Activated CD4-positive, alpha-beta T cell treated with anti-CD3 and anti-CD28 coated beads for 48 hours (primary cell): ENCODE results near the gene IFT25.
"Not testable (repeated sequence)": the region's sequence is repeated elsewhere in the genome, so short reads cannot be mapped to it uniquely, and the experiment has no call there.

ENCODE experiments used
- DNase-seq: peaks from one replicate; pipeline ENCODE4 v3.0.0-alpha.2; 2020

Gene IFT25

DNA sequence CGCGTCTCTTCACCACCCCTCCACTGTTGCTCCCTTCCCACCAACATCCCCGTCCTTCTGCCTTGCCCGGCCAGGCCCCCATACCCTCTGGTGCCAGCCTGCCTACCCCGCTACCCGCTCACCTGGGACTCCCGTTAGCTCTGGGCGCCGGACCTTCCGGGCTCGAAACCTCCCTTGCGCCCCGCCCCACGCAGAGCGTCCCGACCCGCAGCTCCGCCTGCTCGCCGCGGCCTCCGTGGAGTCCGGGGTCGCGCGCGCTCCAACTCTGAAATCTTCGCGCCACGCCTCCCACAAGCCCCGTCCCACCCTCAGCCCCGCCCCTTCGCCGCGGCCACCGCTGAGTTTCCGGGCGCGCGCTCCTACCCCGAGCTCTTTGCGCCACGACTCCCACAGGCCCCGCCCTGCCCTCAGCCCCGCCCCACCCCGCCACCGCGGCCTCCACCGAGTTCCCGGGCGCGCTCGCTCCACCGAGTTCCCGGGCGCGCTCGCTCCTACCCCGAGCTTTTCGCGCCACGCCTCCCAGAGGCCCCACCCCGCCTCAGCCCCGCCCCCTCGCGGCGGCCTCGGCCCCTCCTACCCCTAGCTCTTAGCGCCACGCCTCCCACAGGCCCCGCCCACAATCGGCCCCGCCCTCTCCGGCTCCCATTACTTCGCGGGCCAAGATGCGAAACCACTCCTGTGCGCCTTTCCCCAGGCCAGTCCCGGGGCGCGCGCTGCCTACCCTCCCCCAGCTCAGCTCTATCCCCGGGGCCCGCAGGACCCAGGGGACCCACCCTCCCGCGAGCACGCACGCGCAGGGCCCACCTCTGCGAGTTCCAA lies at the start of gene IFT25:
Gene IFT25 (minus strand): TSS at position 267 of the 819 bp plus-strand sequence. CDS start 5,617 bp downstream, outside the sequence.
- DNase-seq: peak; percentile 98

DNA sequence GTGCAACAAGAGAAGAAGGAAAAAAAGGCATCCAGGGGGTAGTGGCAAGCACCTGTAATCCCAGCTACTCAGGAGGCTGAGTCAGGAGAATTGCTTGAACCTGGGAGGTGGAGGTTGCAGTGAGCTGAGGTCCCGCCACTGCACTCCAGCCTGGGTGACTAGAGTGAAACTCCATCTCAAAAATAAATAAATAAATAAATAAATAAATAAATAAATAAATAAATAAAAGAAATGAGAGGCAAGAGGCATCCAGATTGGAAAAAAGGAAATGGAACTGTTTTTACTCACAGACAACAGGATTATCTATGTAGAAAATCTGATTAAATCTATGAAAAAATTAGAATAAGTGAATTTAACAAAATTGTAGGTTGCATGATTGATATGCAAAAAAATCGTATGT lies 49.0 kb upstream of the IFT25 start:
- not testable (repeated sequence) for DNase-seq

DNA sequence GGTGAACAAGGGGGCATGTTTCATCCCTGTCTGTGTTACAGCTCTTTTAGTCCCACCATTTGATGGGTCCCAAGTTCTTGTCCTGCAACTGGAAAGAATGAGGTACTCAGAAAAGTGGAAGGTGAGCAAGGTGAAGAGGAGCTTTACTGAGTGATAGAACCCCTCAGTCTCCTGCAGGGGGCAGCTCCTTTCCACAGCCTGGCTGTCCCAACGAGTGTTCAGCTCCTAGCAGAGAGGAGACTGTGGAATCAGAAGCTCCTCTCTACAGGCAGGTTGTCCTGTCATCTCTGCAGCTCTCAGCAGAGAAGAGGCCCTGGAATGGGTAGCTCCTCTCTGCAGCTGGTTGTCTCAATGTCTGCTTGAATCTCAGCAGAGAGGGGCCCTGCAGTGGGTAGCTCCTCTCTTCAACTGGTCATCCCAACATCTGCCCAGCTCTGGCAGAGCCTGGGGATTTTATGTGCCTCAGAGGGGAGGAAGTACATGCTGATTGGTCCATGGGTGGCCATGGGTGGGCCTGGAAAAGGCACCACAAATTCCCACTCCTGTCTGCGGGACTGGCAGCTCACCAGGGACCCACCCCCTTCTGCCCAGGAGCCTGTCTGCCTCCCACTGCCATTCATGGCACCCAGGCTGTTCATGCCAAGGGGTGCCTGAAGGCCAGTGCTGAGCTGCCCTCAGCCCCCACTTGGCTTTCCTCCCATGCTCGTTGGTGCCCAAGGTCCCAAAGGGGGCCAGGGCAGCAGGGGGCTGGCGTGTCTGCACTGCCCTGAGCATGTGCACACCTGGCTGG lies 46.8 kb upstream of the IFT25 start:
- DNase-seq: peak; percentile 11

DNA sequence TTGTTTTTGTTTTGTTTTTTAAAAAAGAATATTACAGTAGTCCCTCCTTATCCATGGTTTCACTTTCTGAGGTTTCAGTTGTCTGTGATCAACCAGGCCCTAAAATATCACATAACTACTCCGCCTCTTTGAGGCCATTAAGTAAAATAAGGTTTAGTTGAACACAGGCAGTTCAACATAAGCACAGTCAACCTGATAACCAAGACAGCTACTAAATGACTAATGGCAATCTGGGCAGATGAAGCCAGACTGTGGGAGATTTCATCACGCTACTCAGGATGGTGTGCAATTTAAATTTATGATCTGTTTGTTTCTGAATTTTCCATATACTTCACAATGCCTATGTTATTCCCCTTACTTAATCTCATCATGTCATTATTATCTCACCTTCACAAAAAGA lies 42.4 kb upstream of the IFT25 start:
- peak; percentile 21 for DNase-seq

DNA sequence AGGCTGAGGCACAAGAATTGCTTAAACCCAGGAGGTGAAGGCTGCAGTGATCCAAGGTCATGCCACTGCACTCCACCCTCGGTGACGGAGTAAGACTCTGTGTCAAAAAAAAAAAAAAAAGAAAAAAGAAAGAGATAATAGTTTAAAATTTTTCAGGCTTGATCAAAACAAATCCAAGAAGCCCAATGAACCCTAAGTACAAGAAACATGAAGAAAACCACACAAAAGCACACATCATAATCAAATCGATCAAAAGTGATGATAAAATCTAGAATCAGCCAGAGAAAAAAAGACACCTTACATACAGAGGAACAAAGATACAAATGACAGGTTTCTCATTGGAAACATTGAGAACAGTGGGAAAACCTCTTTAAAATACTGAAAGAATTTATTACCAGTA lies 41.0 kb upstream of the IFT25 start:
- no peak for DNase-seq

DNA sequence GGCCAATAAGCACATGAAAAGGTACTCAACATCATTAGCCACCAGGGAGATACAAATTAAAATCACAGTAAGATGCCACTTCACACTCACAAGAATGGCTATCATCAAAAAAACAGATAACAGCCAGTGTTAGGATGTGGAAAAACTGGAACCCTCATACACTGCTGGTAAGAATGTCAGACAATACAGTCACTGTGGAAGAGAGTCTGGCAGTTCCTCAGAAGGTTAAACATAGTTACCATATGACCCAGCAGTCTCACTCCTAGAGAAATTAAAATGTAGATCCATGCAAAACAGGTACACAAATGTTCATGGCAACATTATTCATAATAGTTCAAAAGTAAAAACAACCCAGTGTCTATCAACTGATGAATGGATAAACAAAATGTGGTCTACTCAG lies 39.2 kb upstream of the IFT25 start:
- no peak for DNase-seq

DNA sequence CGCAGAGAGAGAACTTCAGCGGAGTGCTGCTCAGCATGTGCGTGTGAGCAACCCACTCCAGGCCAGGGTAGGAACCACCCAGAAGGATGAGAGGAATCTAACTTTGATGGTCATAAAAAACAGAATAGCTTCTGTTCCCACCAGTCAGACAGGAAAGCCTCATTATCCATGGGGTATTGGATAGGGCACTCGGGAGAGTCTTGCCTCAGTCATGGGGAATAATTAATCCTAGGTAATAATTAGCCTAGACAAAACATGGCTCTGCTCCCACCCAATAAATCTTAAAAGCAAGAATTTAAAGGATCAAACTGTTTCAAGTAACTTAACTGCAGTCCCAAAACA lies 37.2 kb upstream of the IFT25 start:
- no peak for DNase-seq

DNA sequence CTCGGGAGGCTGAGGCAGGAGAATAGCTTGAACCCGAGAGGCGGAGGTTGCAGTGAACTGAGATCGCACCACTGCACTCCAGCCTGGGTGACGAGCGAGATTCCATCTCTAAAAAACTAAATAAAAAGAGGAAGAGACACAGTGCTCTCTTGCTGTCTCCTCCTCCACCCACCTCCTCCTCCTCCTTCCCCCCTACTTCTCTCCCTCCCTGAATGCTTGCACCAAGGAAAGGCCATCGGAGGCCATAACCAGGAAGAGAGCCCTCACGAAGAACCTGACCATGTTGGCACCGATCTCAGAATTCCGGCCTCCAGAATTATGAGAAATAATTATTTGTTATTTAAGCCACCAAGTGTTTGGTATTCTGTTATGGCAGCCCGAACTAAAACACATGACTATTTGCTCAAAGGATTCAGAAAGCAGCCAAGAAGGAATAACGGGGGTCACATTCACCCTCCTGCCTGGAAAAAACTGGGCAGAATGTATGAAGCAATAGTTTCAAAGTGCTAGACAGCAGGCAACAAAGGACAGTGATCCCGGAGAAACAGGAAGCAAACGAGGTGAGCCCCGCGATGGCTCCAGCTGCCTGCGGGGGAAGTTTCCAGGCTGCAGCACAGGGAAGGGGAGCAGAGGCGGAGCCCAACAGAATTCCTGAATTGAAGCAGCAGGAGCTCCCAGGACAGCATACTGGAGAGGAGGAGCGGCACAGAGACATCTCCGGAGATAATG lies 36.7 kb upstream of the IFT25 start:
- DNase-seq: no peak

DNA sequence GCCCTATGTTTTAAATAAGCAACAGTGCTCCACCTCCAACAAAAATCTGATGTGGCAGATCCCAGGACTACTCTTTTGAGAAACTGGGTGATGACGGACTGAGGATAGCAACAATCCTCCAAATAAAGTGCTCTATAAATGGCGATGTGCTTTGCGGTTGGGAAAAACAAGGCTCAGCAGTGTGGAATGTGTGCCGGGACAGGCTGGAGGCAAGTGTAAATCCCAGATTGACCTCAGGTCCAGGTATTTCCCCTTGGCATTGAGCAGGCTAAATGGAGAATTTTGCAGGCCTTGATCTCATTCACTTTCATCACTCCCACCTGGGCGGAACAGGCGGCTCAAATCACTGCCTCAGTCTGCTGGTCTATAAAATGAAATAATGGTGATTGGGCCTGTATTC lies 35.7 kb upstream of the IFT25 start:
- no peak for DNase-seq

DNA sequence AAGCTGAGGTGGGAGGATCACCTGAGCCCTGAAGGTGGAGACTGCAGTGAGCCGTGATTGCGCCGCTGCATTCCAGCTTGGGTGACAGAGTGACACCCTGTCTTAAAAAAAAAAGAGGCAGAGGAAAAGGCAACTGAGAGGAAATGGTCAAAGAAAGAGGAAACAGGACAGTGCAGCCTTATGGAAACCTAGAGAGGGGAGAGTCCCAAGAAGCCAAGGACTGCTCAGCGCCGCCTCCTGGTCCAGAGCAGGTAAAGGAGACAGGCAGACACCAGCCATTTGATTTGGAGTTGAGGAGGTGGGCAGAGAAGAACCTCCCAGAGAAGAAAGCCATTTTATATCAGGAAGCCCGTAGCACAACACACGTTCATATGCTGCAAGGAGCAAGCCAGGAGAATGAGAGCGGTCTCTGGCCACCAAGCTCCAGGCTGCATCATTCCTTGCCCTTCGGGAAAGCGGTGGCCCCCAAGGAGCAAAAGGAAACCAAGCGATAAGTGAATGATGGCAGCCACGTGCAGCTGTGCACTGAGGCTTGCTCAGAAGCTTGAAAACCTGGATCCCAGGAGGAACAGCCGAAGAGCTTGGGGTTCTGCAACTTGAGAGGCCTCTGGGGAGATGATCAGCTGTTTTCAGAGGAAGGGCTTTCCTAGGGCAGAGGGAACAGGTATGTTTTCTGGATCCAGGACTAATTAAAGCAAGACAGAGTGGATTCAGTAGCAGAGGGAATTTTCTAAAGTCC lies 34.4 kb upstream of the IFT25 start:
- no peak for DNase-seq

DNA sequence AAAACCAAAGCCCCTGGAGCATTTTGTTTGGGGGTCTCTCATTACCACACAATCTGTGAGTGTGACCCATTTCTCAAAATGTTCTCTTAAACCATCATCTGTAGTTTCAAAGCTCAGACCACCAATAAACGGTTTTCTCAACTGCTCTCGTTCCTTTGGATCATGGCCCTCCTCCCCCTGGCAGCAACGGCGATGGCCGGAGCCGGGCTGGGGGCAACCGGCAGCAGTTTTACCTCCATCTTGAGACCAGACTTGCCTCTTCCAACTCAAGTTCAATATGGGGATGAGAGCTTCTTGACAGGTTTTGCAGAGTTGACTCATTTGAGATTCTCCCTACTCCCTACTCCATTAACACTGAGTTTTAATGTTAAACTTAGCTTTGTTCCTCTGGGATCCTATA lies 30.4 kb upstream of the IFT25 start:
- DNase-seq: no peak

DNA sequence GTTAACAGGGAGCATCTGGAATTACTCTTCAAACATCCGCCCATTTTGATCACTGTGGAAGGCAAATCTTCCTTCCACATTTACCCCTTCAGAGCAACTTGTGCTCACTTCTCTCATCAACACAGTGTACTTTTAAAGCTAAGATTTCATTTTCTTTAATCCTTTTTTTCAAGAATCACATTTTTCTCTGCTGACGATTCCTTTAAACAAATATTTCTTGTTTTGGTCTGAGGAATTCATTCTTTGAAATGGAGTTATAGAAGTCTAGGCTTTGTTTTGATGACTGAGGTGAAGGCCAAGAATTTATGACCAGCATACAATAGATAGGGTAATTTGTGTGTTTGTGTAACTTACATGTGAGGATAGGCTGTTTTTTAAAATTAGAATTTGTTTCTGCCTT lies 26.2 kb upstream of the IFT25 start:
- DNase-seq: no peak

DNA sequence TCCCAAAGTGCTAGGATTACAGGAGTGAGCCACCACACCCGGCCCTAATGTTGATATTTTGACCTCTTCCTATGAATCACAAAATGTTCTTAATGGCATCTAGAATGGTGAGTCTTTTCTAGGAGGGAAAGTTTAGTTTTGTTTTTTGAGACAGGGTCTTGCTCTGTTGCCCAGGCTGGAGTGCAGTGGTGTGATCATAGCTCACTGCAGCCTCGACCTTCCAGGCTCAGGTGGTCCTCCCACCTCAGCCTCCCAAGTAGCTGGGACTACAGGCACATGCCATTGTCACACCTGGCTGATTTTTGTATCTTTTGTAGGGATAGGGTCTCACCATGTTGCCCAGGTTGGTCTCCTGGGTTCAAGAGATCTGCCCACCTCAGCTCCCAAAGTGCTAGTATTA lies 23.8 kb upstream of the IFT25 start:
- DNase-seq: not testable (repeated sequence)

DNA sequence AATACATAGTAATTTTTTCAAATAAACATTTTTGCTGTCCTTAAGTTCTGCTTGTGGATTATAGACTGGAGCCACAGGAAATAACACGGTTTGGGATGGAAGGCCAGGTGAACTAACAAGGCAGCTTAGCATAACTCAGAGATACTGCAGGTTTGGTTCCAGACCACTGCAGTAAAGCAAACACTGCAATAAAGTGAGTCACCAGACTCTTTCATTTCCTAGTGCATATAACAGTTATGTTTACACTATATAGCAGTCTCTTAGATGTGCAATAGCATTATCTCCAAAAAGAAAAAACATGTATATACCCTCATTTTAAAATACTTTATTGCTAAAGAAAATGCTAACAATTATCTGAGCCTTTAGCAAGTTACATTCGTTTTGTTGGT lies 22.6 kb upstream of the IFT25 start:
- no peak for DNase-seq

DNA sequence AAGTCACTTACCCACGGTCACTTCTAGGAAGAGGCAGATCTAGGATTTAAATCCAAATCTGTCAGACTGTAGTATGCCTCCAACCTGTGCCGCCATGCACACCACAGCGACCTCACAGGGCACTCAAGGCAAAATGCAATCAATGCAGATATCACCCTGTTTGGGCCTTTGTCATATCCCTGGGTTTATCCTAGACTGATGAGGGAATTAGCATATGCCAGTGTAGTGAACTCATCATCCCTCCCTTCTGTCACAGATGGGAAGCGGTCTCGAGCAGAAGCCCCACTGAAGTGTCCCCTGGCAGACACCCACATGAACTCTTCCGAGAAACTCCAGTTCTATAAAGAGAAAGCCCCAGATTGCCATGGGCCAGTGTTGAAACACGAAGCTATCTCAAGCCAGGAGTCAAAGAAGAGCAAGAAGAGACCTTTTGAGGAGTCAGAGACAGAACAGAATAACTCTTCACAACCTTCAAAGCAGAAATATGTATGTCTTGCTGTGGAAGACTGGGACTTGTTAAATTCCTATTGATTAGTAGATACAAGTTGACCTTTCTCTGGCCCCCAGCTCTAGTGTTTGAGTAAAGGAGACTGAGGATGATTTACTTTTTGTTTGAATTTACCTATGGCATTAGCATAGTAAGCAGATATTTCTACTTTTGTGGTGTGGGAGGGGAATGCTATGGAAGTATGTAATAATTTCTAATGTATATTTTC lies 22.1 kb upstream of the IFT25 start:
- no peak for DNase-seq

DNA sequence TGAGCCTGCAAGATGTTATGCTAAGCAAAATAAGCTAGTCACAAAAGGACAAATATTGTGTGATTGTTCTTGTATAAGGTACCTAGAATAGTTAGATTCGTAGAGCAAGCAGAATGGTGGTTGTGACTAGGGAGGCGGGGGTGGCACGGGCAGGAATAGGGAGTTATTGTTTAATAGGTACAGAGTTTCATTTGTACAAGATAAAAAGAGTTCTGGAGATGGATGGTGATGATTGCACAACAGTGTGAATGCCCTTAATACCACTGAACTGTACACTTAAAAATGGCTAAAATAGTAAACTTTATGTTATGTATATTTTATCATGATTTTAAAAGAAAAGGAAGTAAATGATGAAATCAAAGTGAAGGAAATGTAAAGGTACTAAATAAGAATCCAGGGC lies 21.3 kb upstream of the IFT25 start:
- no peak for DNase-seq

DNA sequence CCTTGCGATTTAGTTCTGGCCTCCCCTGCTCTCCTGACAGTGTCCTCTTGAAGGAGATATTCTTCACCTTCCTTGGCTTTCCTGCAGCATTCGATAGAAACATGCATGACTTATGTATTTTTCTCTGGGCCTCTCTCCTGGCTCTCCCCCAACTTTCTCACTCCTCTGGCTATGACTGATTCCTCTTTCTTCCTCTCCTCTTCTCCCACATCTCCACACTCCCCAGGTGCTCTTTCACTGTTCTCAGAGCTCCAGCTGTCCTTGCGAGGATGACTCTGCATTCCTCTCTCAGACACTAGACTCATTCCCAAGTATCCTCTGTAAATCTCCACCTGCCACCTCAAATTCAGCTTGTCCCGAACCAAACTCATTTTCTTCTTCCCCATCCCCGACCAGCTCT lies 18.6 kb upstream of the IFT25 start:
- no peak for DNase-seq

DNA sequence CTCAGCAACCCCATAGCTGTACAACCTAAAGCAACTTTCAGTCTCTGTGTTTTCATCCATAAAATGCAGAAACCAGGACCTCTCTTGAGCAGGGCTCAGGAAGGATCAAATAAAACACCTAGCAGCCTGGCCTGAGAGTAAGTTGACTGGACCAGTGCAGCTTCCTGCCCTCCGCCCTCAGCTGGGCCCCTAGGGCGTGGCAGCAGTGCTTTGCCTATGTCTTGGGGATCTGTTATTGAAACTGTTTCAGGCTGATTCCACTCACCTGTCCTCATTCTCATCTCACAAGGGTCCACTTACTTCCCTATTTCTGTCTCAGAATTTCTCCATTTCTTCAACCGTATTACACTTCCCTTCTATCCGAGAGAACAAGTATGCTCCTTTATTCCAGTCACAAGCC lies 18.0 kb upstream of the IFT25 start:
- no peak for DNase-seq

DNA sequence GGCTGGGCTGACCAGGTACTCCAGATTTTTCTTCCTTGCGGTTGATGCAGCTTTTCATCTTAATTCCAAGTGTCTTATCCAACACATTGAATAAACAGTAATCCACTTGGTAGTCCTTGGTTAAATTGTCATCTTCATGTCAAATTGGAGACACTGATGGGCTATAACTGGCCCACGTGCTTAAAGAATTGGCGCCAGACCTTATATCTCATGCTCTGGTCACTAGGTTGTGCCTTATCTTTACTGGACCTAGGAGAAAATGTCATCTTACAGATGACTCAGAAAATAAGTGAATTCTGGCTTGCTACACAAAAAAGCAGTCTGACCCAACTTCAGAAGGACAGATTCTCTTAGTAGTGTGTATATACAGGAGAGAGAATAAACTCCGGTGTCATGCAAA lies 16.9 kb upstream of the IFT25 start:
- DNase-seq: no peak

DNA sequence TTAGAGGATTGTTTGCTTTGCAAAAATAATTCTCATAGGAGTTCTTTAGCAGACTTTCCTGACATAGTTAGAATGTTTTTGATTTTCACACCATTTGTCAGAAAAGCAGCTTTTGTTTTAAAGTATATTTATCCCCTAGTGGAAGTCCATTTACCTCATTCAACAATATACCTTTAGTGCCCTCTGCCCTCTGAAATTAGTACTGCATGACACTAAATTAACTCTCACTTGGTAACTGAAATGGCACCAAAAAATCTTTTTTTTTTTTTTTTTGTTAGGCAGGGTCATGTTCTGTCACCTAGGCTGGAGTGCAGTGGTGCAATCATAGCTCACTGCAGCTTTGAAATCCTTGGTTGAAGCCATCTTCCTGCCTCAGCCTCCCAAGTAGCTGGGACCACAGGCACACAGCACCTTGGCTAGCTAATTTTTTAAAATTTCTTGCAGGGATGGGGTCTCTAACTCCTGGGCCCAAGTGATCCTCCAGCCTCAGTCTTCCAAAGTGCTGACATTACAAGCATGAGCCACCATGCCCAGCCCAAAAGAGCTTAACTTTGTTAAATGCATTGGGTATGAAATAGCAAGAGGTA lies 14.3 kb upstream of the IFT25 start:
- DNase-seq: no peak

DNA sequence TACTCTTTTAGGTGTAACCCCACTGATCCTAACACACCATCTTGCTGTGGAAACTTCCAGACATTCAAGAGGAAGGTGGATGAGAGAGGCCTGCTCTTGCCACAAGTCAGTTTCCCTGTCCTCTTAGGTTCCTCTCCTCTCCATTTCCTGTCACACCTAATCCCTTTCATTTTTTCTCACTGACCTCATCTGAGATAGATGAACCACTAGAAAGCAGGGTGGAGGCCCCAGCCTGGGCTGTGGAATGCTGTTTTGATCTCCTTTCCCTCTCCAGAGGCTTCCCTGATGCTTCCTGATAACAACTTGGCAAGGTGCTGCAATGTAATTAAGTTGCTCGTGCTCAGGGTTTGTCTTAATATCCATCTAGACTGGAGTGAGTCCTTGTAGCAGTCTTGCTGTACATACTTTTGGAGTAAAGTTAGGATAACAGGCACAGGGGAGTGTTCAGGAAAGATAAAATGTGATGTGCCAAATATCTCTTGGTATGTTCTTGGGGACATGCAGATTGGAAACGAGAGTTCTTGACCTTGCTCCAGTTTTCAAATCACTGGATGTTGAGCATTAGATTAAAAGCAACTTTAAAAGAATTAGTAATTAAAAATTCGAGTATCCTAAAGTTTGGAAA lies 11.8 kb upstream of the IFT25 start:
- no peak for DNase-seq
